HEK293 (cell line): ENCODE data around the gene ZPLD1.

Experiments used
- CTCF ChIA-PET: fragments of 350-600 bp; formaldehyde crosslinking; extraction: SDS; loops from one replicate; lab custom pipeline; 2021; ENCODE audit warnings: antibody characterized with exemption; lab: Yijun Ruan, JAX
- POLR2A ChIA-PET: fragments of 300-600 bp; formaldehyde crosslinking; extraction: SDS; loops from one replicate; lab custom pipeline; 2020; ENCODE audit warnings: antibody characterized with exemption, inconsistent platforms; lab: Yijun Ruan, JAX
- H3K27ac ChIP-seq: fragments of 200-500 bp; sonication (Bioruptor generic); 2 replicates; pipeline ENCODE4 v1.5.1; 2014; ENCODE audit warnings: low read depth, low read length, control low read depth, inconsistent platforms; ENCODE audit errors: extremely low read depth
- H3K36me3 ChIP-seq, 2 experiments: fragments of 200-500 bp in 1 of 2; sonication (Bioruptor generic) in 1 of 2; 1 replicate in 1 of 2; 2 replicates in 1 of 2; pipeline ENCODE4 v1.5.1; 2014 to 2017; ENCODE audit warnings: inconsistent platforms in 2 of 2, low read length in 2 of 2; ENCODE audit not compliant: control insufficient read depth in 2 of 2, insufficient read depth in 1 of 2
- H3K4me1 ChIP-seq: fragments of 200-500 bp; sonication (Bioruptor generic); 2 replicates; pipeline ENCODE4 v1.5.1; 2014; ENCODE audit warnings: mild to moderate bottlenecking, low read length, inconsistent platforms; ENCODE audit not compliant: control insufficient read depth, insufficient read depth
- H3K4me3 ChIP-seq: 2 replicates; pipeline ENCODE4 v1.5.1; 2011; ENCODE audit warnings: low read depth, mild to moderate bottlenecking, control low read depth, low read length, moderate library complexity
- H3K9me3 ChIP-seq: fragments of 200-500 bp; sonication (Bioruptor generic); 2 replicates; pipeline ENCODE4 v1.5.1; 2014; ENCODE audit warnings: low read depth, low read length, inconsistent platforms; ENCODE audit not compliant: control insufficient read depth, insufficient read depth
- ATF2 ChIP-seq: fragments of 450-650 bp; formaldehyde crosslinking; IDR thresholded peaks from 2 replicates; pipeline ENCODE4 v1.5.1; 2016; ENCODE audit warnings: missing biosample characterization, missing genetic modification characterization, low read depth
- HOXC10 ChIP-seq: sonication (generic); formaldehyde crosslinking; IDR thresholded peaks from 2 replicates; pipeline ENCODE4 v1.8.1; 2023; ENCODE audit warnings: mild to moderate bottlenecking, missing genetic modification reagents
- KLF8 ChIP-seq: fragments of 450-650 bp; formaldehyde crosslinking; IDR thresholded peaks from 2 replicates; pipeline ENCODE4 v1.5.1; 2016; ENCODE audit warnings: missing biosample characterization, missing genetic modification characterization
- MEIS1 ChIP-seq: sonication (generic); formaldehyde crosslinking; IDR thresholded peaks from 2 replicates; pipeline ENCODE4 v1.8.1; 2022; ENCODE audit warnings: missing genetic modification reagents, mild to moderate bottlenecking, borderline replicate concordance
- MYNN ChIP-seq: fragments of 450-650 bp; formaldehyde crosslinking; IDR thresholded peaks from 2 replicates; pipeline ENCODE4 v1.5.1; 2016; ENCODE audit warnings: missing biosample characterization, missing genetic modification characterization, borderline replicate concordance
- MZF1 ChIP-seq: fragments of 450-650 bp; formaldehyde crosslinking; IDR thresholded peaks from 2 replicates; pipeline ENCODE4 v1.5.1; 2017; ENCODE audit warnings: missing biosample characterization, missing genetic modification characterization, borderline replicate concordance
- YY2 ChIP-seq: fragments of 450-650 bp; formaldehyde crosslinking; IDR thresholded peaks from 2 replicates; pipeline ENCODE4 v1.5.1; 2016; ENCODE audit warnings: missing biosample characterization, missing genetic modification characterization
- ZBTB49 ChIP-seq: fragments of 450-650 bp; formaldehyde crosslinking; IDR thresholded peaks from 2 replicates; pipeline ENCODE4 v1.5.1; 2016; ENCODE audit warnings: missing biosample characterization, missing genetic modification characterization, low read depth
- ZFP41 ChIP-seq: fragments of 450-650 bp; formaldehyde crosslinking; IDR thresholded peaks from 2 replicates; pipeline ENCODE4 v1.5.1; 2016; ENCODE audit warnings: missing biosample characterization, missing genetic modification characterization, borderline replicate concordance
- ZNF133 ChIP-seq: fragments of 450-650 bp; formaldehyde crosslinking; IDR thresholded peaks from 2 replicates; pipeline ENCODE4 v1.5.1; 2016; ENCODE audit warnings: missing biosample characterization, missing genetic modification characterization
- ZNF175 ChIP-seq: fragments of 450-650 bp; formaldehyde crosslinking; IDR thresholded peaks from 2 replicates; pipeline ENCODE4 v1.5.1; 2016; ENCODE audit warnings: missing biosample characterization, missing genetic modification characterization
- ZNF292 ChIP-seq: fragments of 450-650 bp; formaldehyde crosslinking; IDR thresholded peaks from 2 replicates; pipeline ENCODE4 v1.5.1; 2016; ENCODE audit warnings: low read depth, missing biosample characterization, missing genetic modification characterization, borderline replicate concordance
- ZNF423 ChIP-seq: fragments of 450-650 bp; formaldehyde crosslinking; IDR thresholded peaks from 2 replicates; pipeline ENCODE4 v1.5.1; 2016; ENCODE audit warnings: missing biosample characterization, missing genetic modification characterization
- ZNF433 ChIP-seq: fragments of 450-650 bp; formaldehyde crosslinking; IDR thresholded peaks from 2 replicates; pipeline ENCODE4 v1.5.1; 2016; ENCODE audit warnings: missing biosample characterization, missing genetic modification characterization, low read depth
- ZNF501 ChIP-seq: fragments of 450-650 bp; formaldehyde crosslinking; IDR thresholded peaks from 2 replicates; pipeline ENCODE4 v1.5.1; 2016; ENCODE audit warnings: missing biosample characterization, missing genetic modification characterization
- ZNF600 ChIP-seq: fragments of 450-650 bp; formaldehyde crosslinking; IDR thresholded peaks from 2 replicates; pipeline ENCODE4 v1.5.1; 2016; ENCODE audit warnings: missing biosample characterization, missing genetic modification characterization
- ZNF704 ChIP-seq: fragments of 450-650 bp; formaldehyde crosslinking; IDR thresholded peaks from 2 replicates; pipeline ENCODE4 v1.5.1; 2016; ENCODE audit warnings: missing biosample characterization, missing genetic modification characterization
- ZNF707 ChIP-seq: fragments of 450-650 bp; formaldehyde crosslinking; IDR thresholded peaks from 2 replicates; pipeline ENCODE4 v1.5.1; 2016; ENCODE audit warnings: missing biosample characterization, missing genetic modification characterization
- ZNF768 ChIP-seq: fragments of 450-650 bp; formaldehyde crosslinking; IDR thresholded peaks from 2 replicates; pipeline ENCODE4 v1.5.1; 2018; ENCODE audit warnings: missing biosample characterization, mild to moderate bottlenecking, missing genetic modification characterization

ZPLD1 gene

GRCh38 chr3:102441832-102442231 lies 7.0 kb downstream of the ZPLD1 start (continued):
- no peak for TF ChIP-seq ZNF175 (tag by site-specific recombination)
- no peak for TF ChIP-seq HOXC10
- no peak for TF ChIP-seq MYNN (tag by site-specific recombination)
- no peak for TF ChIP-seq ZNF423 (tag by site-specific recombination)
- TF ChIP-seq, all 188 proteins: peak for 0

GRCh38 chr3:102443021-102443420 lies 8.2 kb downstream of the ZPLD1 start:
- POLR2A ChIA-PET = no interaction called here
- Histone ChIP-seq H3K4me3 (no peak overlapping the region), H3K36me3 (no peaks in the 10 kb centered on the region), H3K9me3 (no peaks in the 10 kb centered on the region), H3K4me1 (no peaks in the 10 kb centered on the region)
- TF ChIP-seq MZF1 (no peak), ZFP41 (no peak), ZNF600 (no peak), ZNF433 (tag by site-specific recombination) (no peak), ZNF501 (tag by site-specific recombination) (no peak), KLF8 (tag by site-specific recombination) (no peak), ZNF292 (tag by site-specific recombination) (no peak), ATF2 (no peak), ZBTB49 (tag by site-specific recombination) (no peak)
- TF ChIP-seq, all 188 proteins: peak for 0
- CTCF ChIA-PET = no interaction called here
- no peak overlapping the region for H3K27ac ChIP-seq

- Histone ChIP-seq H3K36me3 (no peaks in the 10 kb centered on the region), H3K4me3 (no peak overlapping the region), H3K27ac (no peak overlapping the region), H3K4me1 (no peaks in the 10 kb centered on the region), H3K9me3 (no peaks in the 10 kb centered on the region)
- CTCF ChIA-PET = no interaction called here
- POLR2A ChIA-PET = no interaction called here
- TF ChIP-seq ZBTB49 (tag by site-specific recombination) (no peak), ZNF133 (no peak), MEIS1 (no peak), ZNF704 (tag by site-specific recombination) (no peak), YY2 (no peak), ZNF768 (tag by site-specific recombination) (no peak), ZNF707 (tag by site-specific recombination) (no peak)
Measured at GRCh38 chr3:102444101-102444500, 9.3 kb downstream of the ZPLD1 start.
